Suppressor macrophage (primary cell): ENCODE data around the gene FGL2.
"Not testable (repeated sequence)": the region's sequence is repeated elsewhere in the genome, so short reads cannot be mapped to it uniquely, and the experiment has no call there.

Experiments
- DNase-seq, 4 experiments: peaks; one replicate each; pipeline ENCODE4 v3.0.0-alpha.2; 2020 to 2022
- total RNA-seq, 17 experiments: gene quantifications; one replicate each; lab custom pipeline; 2026; ENCODE audit warnings: mixed read lengths in 6 of 17, inconsistent platforms in 3 of 17; lab: John Stamatoyannopoulos, UW

Gene FGL2
- total RNA-seq, result 35.1 to 412 (median 114) reads per million in 17 experiments

- DNase-seq, result peak; percentile 84 to 88 (median 86)
These were observed at the start of gene FGL2 for GRCh38 chr7:77199013-77199966. FGL2 (minus strand) TSS chr7:77199819; CDS start chr7:77199793, 26 bp downstream.

- no peak for DNase-seq
These were observed 48.5 kb upstream of the FGL2 start for GRCh38 chr7:77248154-77248553.

GRCh38 chr7:77247206-77247850 lies 47.7 kb upstream of the FGL2 start:
- DNase-seq, result peak; percentile 88 to 93 (median 90)

- peak; percentile 73 to 92 (median 82) for DNase-seq
These were observed 46.5 kb upstream of the FGL2 start for GRCh38 chr7:77246026-77246640.

- peak; percentile 72 to 88 (median 76) for DNase-seq
These were observed 45.6 kb upstream of the FGL2 start for GRCh38 chr7:77245015-77245755.

- DNase-seq, result peak; percentile 41 to 73 (median 61)
These were observed 44.8 kb upstream of the FGL2 start for GRCh38 chr7:77244222-77244934.

GRCh38 chr7:77242554-77242953 lies 42.9 kb upstream of the FGL2 start:
- DNase-seq, result peak in 1 of 4 experiments; percentile 15

GRCh38 chr7:77242068-77242467 lies 42.4 kb upstream of the FGL2 start:
- peak in 2 of 4 experiments; percentile 28 to 31 for DNase-seq

- DNase-seq, result peak in 3 of 4 experiments; percentile 22 to 57 (median 54)
These were observed 39.9 kb upstream of the FGL2 start for GRCh38 chr7:77239471-77239870.

- DNase-seq, result peak; percentile 88 to 98 (median 92)
These were observed 39.1 kb upstream of the FGL2 start for GRCh38 chr7:77238703-77239136.

GRCh38 chr7:77235276-77235675 lies 35.7 kb upstream of the FGL2 start:
- peak; percentile 37 to 74 (median 60) for DNase-seq

GRCh38 chr7:77232467-77232866 lies 32.8 kb upstream of the FGL2 start:
- no peak for DNase-seq

- not testable (repeated sequence) for DNase-seq
These were observed 29.2 kb upstream of the FGL2 start for GRCh38 chr7:77228795-77229194.

- peak in 1 of 4 experiments; percentile 47 for DNase-seq
These were observed 26.8 kb upstream of the FGL2 start for GRCh38 chr7:77226357-77226839.

- no peak for DNase-seq
These were observed 23.6 kb upstream of the FGL2 start for GRCh38 chr7:77223261-77223660.

- DNase-seq, result no peak
These were observed 23.2 kb upstream of the FGL2 start for GRCh38 chr7:77222819-77223218.

- DNase-seq, result peak; percentile 68 to 80 (median 72)
These were observed 22.4 kb upstream of the FGL2 start for GRCh38 chr7:77222065-77222464.

- DNase-seq, result not testable (repeated sequence)
These were observed 20.2 kb upstream of the FGL2 start for GRCh38 chr7:77219701-77220331.

GRCh38 chr7:77217474-77218185 lies 18.0 kb upstream of the FGL2 start:
- DNase-seq, result no peak
